NCI-H748 treated with DMSO at 0.1 percent for 48 hours (cell line): ENCODE data around the gene CXXC5.

Experiments used
- DNase-seq: peaks from one replicate; lab custom pipeline; 2025; lab: John Stamatoyannopoulos, UW

The CXXC5 gene

GRCh38 chr5:139638736-139639618 is 9.2 kb upstream of the CXXC5 start:
- DNase-seq = no peak

GRCh38 chr5:139639619-139640380 is 8.3 kb upstream of the CXXC5 start:
- DNase-seq = no peak

GRCh38 chr5:139640421-139641115 is 7.6 kb upstream of the CXXC5 start:
- DNase-seq = no peak

GRCh38 chr5:139641116-139642080 is 6.8 kb upstream of the CXXC5 start:
- DNase-seq = no peak

- DNase-seq = no peak
Measured at GRCh38 chr5:139642213-139642612, 5.9 kb upstream of the CXXC5 start.

- DNase-seq = no peak
Measured at GRCh38 chr5:139642891-139643871, 5.0 kb upstream of the CXXC5 start.

GRCh38 chr5:139644001-139644456 is 4.1 kb upstream of the CXXC5 start:
- no peak for DNase-seq

- no peak for DNase-seq
Measured at GRCh38 chr5:139644646-139645429, 3.3 kb upstream of the CXXC5 start.

GRCh38 chr5:139645430-139645871 is 2.7 kb upstream of the CXXC5 start:
- DNase-seq = no peak

- DNase-seq = no peak
Measured at GRCh38 chr5:139646111-139646510, 2.0 kb upstream of the CXXC5 start.

- DNase-seq = no peak
Measured at GRCh38 chr5:139646912-139647505, 1.1 kb upstream of the CXXC5 start.

GRCh38 chr5:139647506-139648204 is 494 bp upstream of the CXXC5 start:
- no peak for DNase-seq

GRCh38 chr5:139649082-139649991 is 1.2 kb downstream of the CXXC5 start:
- DNase-seq = no peak

GRCh38 chr5:139650031-139650688 is 2.0 kb downstream of the CXXC5 start:
- DNase-seq = no peak

GRCh38 chr5:139650689-139651042 is 2.5 kb downstream of the CXXC5 start:
- no peak for DNase-seq

- DNase-seq = no peak
Measured at GRCh38 chr5:139651043-139651834, 3.1 kb downstream of the CXXC5 start.
